GM13976 (cell line): ENCODE measurements around the gene VPREB3.
A peak's percentile ranks its signal among the peaks of the same experiment; 100 is the strongest.

Source experiments
- DNase-seq: peaks from one replicate; pipeline ENCODE4 v3.0.0; 2012; ENCODE audit warnings: low spot score
- in situ Hi-C: fragments of 300-500 bp; cut with MboI; formaldehyde crosslinking; loops from one replicate; pipeline ENCODE4 v1.12.0; 2022; ENCODE audit warnings: low sequenced_read_pairs, mixed read lengths, inconsistent platforms; ENCODE audit not compliant: unreplicated experiment
- TF ChIP-seq, protein P1 (sequence below): IDR thresholded peaks from 2 replicates; pipeline ENCODE4 v1.5.1; 2012; ENCODE audit warnings: borderline replicate concordance, mild to moderate bottlenecking; ENCODE audit not compliant: insufficient read depth; ENCODE audit errors: extremely low read depth, missing control alignments, control extremely low read depth

VPREB3 gene

GRCh38 chr22:23773483-23774113 is 19.4 kb upstream of the VPREB3 start:
- TF ChIP-seq, protein P1, sequence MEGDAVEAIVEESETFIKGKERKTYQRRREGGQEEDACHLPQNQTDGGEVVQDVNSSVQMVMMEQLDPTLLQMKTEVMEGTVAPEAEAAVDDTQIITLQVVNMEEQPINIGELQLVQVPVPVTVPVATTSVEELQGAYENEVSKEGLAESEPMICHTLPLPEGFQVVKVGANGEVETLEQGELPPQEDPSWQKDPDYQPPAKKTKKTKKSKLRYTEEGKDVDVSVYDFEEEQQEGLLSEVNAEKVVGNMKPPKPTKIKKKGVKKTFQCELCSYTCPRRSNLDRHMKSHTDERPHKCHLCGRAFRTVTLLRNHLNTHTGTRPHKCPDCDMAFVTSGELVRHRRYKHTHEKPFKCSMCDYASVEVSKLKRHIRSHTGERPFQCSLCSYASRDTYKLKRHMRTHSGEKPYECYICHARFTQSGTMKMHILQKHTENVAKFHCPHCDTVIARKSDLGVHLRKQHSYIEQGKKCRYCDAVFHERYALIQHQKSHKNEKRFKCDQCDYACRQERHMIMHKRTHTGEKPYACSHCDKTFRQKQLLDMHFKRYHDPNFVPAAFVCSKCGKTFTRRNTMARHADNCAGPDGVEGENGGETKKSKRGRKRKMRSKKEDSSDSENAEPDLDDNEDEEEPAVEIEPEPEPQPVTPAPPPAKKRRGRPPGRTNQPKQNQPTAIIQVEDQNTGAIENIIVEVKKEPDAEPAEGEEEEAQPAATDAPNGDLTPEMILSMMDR = no peak
- no peak for DNase-seq
- in situ Hi-C loops = no loop called here

GRCh38 chr22:23772649-23773473 is 18.6 kb upstream of the VPREB3 start, which contains the start of gene MMP11:
Gene MMP11, plus strand, starts transcription at chr22:23772849. Its CDS starts 22 bp downstream, at chr22:23772871.
- in situ Hi-C loops = no loop called here
- TF ChIP-seq, protein P1 = no peak
- peak; percentile 85 for DNase-seq

DNA sequence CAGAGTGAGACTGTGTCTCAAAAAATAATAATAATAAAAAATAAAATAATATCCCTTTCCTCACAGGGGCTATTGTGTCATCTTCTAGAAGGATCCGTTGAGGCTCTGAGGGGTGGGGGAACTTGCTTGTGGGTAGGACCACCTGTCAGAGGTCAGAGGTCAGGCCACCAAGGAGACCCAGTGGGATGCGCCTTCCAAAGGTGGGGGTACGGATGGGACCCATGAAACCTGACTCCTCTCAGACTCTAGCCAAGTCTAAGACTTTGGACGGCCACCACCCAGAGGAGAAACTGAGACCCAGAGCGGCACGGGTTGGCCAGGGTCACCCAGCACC is 18.1 kb upstream of the VPREB3 start:
- in situ Hi-C loops = no loop called here
- TF ChIP-seq, protein P1 = no peak
- no peak for DNase-seq

GRCh38 chr22:23769321-23769965 is 15.2 kb upstream of the VPREB3 start:
- TF ChIP-seq, protein P1 = no peak
- in situ Hi-C loops = no loop called here
- DNase-seq = no peak

DNA sequence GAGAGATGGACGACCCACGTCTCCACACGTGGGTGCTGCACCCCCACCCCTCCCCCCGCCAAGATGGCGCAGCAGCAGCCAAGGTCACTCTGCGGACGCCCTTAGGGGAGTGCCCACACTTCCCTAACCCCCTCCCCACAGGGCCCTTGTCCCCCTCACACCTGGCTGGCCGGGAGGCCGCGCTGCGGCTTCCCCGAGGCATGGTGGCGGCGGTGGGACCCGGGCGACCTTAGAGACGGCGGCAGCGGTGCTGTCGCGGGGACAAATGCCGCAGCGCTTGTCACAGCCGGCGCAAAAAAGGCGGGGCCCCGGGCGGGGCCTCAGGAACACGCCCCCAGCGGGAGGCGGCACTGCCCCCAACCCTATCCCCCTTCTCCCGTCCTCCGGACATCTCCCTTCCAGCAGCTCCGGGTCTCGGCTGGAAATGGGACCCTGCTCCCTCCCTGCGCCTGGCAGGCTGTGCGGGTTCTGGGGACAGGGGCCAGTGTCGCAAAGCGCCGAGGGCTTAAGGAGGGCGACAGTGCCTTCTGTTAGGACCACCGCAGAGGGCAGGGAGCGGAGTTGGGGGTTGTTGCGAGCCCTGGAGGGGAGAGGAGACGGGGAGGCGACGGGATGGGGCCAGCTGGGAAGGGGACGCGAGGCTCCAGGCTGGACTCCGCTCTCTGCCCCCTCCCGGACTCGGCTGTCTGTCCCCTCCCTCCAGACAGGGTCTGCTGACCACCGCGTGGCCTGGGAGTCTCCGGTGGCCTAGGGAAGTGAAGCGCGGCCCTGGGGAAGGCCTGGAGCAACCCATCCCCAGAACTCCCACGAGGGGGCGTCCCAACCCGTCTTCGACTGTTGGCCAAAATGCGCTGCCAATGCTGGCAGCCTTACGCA is 13.7 kb upstream of the VPREB3 start, which contains the start of gene CHCHD10:
Gene CHCHD10, minus strand, starts transcription at position 300 of the 876 bp plus-strand sequence. Its CDS starts 98 bp downstream, at position 202.
- TF ChIP-seq, protein P1 = peak; percentile 67
- DNase-seq = peak; percentile 90
- in situ Hi-C loops = no loop called here

DNA sequence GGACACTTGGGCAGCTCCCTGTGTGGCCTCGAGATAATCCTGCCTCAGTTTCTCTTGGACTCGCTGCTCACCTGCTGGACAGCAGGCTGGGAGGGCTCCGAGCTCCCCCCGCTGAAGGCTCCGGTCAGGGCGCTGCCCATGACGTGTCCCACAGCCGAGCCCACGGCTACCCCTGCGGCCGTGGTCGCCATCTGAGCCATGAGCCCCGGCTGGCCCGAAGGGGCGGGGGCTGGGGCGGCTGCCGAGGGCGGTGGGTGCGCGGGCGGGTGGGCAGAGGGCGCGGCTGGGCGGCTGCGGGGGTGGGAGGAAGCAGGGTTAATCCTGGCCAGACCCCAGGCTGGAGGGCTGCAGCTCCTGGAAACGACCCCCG is 13.1 kb upstream of the VPREB3 start:
- in situ Hi-C loops = no loop called here
- TF ChIP-seq, protein P1 = no peak
- no peak for DNase-seq
